Muscle layer of duodenum (tissue), 2 donors: ENCODE results near the gene SUGT1.
"Not testable (repeated sequence)": the region's sequence is repeated elsewhere in the genome, so short reads cannot be mapped to it uniquely, and the experiment has no call there.

Source experiments
- H3K27ac ChIP-seq: one replicate; pipeline ENCODE4 v1.7.0; 2013; ENCODE audit warnings: mild to moderate bottlenecking, low read length
- H3K27me3 ChIP-seq: one replicate; pipeline ENCODE4 v1.7.0; 2013; ENCODE audit warnings: low read depth, mild to moderate bottlenecking, control low read depth, low read length
- H3K36me3 ChIP-seq, 2 donors: one replicate each; pipeline ENCODE4 v1.7.0; 2013; ENCODE audit warnings: low read length in 2 of 2, control low read depth in 1 of 2, mild to moderate bottlenecking in 1 of 2; ENCODE audit not compliant: insufficient read depth in 2 of 2, control insufficient read depth in 1 of 2
- H3K4me1 ChIP-seq, 2 donors: one replicate each; pipeline ENCODE4 v1.7.0; 2013; ENCODE audit warnings: low read length in 2 of 2, mild to moderate bottlenecking in 2 of 2, control low read depth in 1 of 2, moderate library complexity in 1 of 2; ENCODE audit not compliant: insufficient read depth in 2 of 2, control insufficient read depth in 1 of 2
- H3K4me3 ChIP-seq, 2 donors: one replicate each; pipeline ENCODE4 v1.7.0; 2013; ENCODE audit warnings: low read length in 2 of 2, low read depth in 1 of 2, mild to moderate bottlenecking in 1 of 2
- H3K9me3 ChIP-seq, 2 donors: one replicate each; pipeline ENCODE4 v1.7.0; 2013; ENCODE audit warnings: low read length in 2 of 2, control low read depth in 1 of 2, mild to moderate bottlenecking in 1 of 2; ENCODE audit not compliant: control insufficient read depth in 1 of 2
- donor health status: healthy.

The SUGT1 gene

DNA sequence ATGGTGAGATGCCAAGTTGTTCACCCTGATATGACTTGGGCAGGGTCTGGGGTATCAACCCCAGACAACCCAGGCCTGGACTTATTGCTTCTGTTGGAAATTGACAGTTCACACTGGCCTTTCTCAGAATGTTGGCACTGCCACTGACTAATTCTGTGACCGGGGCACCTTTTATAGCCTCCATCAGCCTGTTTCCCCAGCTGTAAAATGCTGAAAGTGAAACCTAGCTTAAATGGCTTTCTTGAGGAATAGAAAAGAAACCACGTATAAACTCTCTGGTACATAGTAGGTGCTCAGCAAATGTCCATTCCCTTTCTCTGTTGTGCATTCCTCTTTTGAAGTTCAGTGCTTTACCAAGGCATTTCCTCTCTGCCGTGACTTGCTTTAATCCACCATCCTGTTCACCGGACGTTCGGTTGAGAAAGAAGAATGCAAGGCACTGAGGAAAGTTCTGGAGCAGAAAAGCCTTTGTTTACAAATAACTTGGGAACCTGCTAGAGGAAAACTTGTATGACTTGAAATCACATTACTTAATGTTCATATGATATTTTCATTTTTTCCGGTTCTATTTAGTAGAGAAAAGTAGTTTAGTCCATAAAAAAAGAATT lies 21.4 kb upstream of the SUGT1 start:
- not testable (repeated sequence) for H3K27me3 ChIP-seq, H3K9me3 ChIP-seq, H3K4me1 ChIP-seq, H3K4me3 ChIP-seq, H3K27ac ChIP-seq
- H3K36me3 ChIP-seq, result peaks cover 12 to 25% of the 10 kb centered on the region in 2 donors

DNA sequence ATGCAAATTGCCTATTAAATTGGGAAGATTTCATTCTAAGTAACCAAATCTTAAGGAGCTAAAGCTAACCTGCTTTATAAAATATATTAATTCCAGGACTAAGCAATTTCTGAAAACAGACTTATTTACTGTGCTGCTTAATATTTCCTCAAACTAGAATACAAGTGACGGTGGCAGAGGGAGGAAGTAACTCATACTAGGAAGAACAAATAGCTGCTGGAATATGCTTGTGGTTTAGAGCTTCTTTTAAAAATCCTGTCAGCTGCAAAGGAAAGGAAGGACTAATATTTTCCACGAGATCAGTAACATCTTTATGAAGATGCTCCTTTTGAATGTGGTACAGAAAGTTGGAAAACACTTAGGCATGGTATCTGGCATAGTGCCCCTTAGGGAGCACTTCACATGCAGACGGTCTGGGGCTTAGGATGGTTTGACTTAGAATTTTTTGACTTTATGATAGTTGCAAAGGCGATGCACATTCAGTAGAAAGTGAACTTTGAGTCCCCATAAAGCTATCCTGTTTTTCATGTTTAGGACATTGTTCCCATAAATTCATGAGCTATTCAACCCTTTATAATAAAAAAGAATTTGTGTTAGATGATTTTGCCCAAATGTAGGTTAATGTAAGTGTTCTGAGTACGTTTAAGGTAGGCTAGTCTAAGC lies 13.8 kb upstream of the SUGT1 start:
- Histone ChIP-seq H3K4me3 (no peak overlapping the region), H3K36me3 (peaks cover 11 to 26% of the 10 kb centered on the region in 2 donors), H3K27ac (no peak overlapping the region), H3K27me3 (no peaks in the 10 kb centered on the region), H3K9me3 (no peaks in the 10 kb centered on the region), H3K4me1 (no peaks in the 10 kb centered on the region)

DNA sequence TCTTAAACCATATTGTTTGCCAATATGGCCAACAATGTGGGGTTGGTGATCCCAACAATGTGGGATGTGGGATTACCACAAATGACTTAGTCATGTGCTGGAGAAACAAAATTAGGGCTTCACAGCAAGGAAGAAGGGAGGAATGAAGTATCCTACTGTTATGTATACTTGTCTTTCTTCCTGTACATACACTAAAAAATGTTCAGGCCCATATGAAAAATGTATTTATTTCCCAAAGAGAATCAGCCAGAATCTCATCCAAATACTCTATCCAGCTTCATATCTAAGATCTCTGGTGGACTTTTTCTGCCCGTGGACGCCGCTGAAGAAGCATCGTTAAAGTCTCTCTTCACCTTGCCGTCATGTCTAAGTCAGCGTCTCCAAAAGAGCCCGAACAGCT lies 10.5 kb upstream of the SUGT1 start, which contains the start of gene HNRNPA1L2:
HNRNPA1L2 (plus strand) TSS at position 301 of the 400 bp plus-strand sequence; CDS start at position 363, 62 bp downstream.
- Histone ChIP-seq H3K4me1 (no peaks in the 10 kb centered on the region), H3K4me3 (no peak within 1 kb of the TSS), H3K27me3 (no peaks in the 10 kb centered on the region), H3K27ac (no peak within 1 kb of the TSS), H3K9me3 (no peaks in the 10 kb centered on the region), H3K36me3 (peaks cover 11 to 26% of the 10 kb centered on the region in 2 donors)

DNA sequence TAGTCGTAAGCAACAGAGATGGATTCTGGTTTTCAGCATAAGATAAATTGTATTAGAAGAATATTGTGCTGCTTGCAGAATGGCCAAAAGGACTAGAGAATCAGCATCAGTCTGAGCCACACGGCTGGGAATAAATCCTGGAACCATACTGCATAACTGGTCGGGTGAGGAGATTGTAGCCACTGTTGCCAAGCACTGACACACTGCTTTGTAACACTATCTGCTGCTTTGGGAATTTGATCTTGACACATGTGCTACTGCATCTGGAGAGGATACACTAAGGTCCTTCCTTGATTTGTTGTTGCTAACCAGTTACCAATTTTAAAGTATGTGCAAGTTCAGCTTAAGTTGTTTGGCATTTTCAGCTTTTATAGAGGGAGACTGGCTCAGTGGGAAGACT lies 8.5 kb upstream of the SUGT1 start:
- Histone ChIP-seq H3K27ac (no peak overlapping the region), H3K4me3 (no peak overlapping the region), H3K27me3 (no peaks in the 10 kb centered on the region), H3K9me3 (no peaks in the 10 kb centered on the region), H3K36me3 (peaks cover 11 to 16% of the 10 kb centered on the region in 2 donors), H3K4me1 (no peaks in the 10 kb centered on the region)

DNA sequence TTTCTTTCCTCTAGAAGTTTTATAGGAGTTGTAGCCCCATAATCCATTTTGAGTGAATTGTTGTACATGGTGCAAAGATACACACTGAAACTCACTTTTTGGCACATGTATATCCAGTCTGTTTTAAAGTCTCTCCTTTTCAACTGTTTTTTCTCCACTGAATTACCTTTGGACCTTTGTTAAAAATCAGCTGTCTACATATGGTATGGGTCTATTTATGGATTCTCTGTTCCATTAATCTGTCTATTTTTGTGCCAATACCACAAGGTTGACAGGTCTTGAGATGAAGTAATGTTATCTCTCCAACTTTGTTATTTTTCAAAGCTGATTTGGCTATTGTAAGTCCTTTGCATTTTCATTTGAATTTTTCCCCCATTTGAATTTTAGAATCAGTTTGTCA lies 5.7 kb upstream of the SUGT1 start:
- Histone ChIP-seq H3K27ac (no peak overlapping the region), H3K36me3 (peaks cover 9 to 16% of the 10 kb centered on the region in 2 donors), H3K4me1 (peaks cover 5 to 14% of the 10 kb centered on the region in 2 donors), H3K9me3 (no peaks in the 10 kb centered on the region), H3K27me3 (no peaks in the 10 kb centered on the region), H3K4me3 (no peak overlapping the region)

DNA sequence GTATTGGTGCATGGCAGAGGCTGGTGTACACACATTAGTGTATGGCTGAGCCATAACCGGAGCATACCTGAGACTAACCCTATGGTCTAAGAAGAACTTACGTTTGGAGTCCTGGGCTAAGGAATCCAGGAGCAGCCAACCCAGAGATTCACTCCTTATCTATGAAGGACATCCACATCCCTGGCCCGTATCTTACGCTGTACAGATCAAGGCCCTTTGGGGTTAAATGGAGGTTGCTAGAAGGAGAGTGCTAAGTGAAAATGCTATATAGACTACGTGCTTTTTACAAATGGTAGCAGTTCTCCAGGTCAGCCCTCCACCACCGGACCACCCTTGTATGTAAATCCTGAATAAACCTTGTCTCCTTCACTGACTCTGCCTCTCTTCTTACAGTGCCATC lies 1.9 kb upstream of the SUGT1 start:
- Histone ChIP-seq H3K4me1 (peaks cover 14 to 29% of the 10 kb centered on the region in 2 donors), H3K4me3 (peak overlapping the region; percentile 78 to 93), H3K9me3 (no peaks in the 10 kb centered on the region), H3K27me3 (no peaks in the 10 kb centered on the region), H3K36me3 (peaks cover 5 to 15% of the 10 kb centered on the region in 2 donors), H3K27ac (no peak overlapping the region)

DNA sequence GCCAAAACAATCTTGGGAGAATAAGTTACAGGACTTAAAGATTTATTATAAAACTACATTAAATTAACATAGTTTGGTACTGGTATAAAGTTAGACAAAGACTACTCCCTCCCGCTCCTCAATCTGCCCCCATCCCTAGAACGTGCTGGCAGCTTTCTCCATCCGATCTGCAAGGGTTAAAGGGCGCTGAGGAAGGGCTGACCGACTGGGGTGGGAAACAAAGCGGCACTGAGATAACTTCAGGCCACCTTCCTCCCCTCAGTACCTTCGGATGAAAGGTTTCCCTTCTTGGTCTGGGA lies 790 bp upstream of the SUGT1 start:
- peak overlapping the region; percentile 78 to 93 for H3K4me3 ChIP-seq
- peaks cover 5 to 15% of the 10 kb centered on the region in 2 donors for H3K36me3 ChIP-seq
- H3K9me3 ChIP-seq, result no peaks in the 10 kb centered on the region
- peak overlapping the region; percentile 97 for H3K27ac ChIP-seq
- H3K4me1 ChIP-seq, result peaks cover 14 to 38% of the 10 kb centered on the region in 2 donors
- no peaks in the 10 kb centered on the region for H3K27me3 ChIP-seq

DNA sequence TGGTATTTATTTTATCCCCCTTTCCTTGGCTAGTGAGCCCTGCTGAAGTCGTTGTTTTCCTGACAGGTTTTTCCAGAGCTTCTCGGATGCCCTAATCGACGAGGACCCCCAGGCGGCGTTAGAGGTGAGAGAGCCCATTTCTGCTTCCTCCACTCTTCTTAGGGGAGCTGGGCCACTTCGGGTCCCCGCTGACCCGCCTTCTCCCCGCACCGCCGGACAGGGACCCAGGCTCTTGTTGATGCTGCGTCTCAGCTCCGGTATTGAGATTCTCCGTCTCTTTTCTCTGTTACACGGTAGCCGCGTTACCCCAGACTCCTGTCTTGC lies 306 bp downstream of the SUGT1 start:
- H3K27ac ChIP-seq, result peak overlapping the region; percentile 97
- no peaks in the 10 kb centered on the region for H3K27me3 ChIP-seq
- peaks cover 14 to 38% of the 10 kb centered on the region in 2 donors for H3K4me1 ChIP-seq
- peak overlapping the region; percentile 78 to 93 for H3K4me3 ChIP-seq
- H3K36me3 ChIP-seq, result peaks cover 5 to 19% of the 10 kb centered on the region in 2 donors
- H3K9me3 ChIP-seq, result no peaks in the 10 kb centered on the region

DNA sequence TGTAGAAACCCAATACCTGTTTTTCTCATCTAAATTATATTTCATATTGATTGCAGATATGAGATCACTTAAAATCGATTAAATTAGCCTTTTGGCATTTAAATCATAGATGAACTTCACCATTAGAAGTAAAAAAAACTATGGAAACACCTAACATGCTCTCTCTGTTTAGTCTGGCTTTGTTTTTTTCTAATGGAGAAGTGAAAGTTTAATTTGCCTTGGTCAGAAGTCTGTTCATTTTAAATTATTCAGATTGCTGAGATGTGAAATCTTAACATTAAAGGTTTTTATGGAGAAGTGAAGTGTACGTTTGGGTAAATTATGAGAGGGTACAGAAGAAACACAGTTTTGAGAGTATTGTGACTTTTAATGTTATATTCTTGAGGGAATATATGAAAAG lies 6.7 kb downstream of the SUGT1 start:
- Histone ChIP-seq H3K4me3 (no peak overlapping the region), H3K27ac (no peak overlapping the region), H3K4me1 (peaks cover 0 to 15% of the 10 kb centered on the region in 2 donors), H3K27me3 (no peaks in the 10 kb centered on the region), H3K9me3 (no peaks in the 10 kb centered on the region), H3K36me3 (peaks cover 24 to 38% of the 10 kb centered on the region in 2 donors)

DNA sequence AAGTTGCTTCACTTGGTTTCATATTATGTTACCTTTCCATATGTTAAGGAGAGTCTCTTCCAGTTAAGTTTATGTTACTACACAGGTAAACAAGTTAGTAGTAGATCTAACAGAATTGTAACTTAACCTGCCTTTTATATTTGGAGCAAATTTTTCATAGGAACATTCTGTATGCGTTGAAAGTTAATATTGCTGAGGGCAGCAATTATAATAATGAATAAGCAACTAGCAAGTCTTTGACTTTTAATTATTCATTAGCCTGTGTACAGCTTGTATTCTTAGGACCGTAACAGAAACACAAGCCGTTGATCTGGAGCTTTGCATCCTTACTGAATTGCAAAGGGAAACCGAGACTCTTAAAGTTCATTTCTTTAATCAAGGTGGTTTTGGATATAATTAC lies 11.6 kb downstream of the SUGT1 start:
- Histone ChIP-seq H3K4me3 (no peak overlapping the region), H3K27me3 (no peaks in the 10 kb centered on the region), H3K4me1 (peaks cover 0 to 3% of the 10 kb centered on the region in 2 donors), H3K9me3 (no peaks in the 10 kb centered on the region), H3K27ac (no peak overlapping the region), H3K36me3 (peaks cover 48 to 62% of the 10 kb centered on the region in 2 donors)

DNA sequence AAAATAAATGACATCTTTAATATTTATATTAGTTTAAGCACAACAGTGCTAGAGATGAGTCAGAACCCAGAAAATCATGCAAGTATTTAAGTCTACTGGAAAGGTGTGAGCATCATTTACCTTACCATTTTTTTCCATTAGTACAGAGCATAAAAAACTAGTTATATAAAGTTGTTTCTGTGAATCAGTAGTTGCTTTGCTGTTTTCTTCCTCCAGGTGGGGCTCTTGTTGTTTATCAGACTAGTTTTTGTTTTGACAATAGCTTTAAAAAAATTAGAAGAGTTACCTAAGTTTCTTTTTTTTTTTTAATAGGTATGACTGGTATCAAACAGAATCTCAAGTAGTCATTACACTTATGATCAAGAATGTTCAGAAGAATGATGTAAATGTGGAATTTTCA lies 12.7 kb downstream of the SUGT1 start:
- H3K4me3 ChIP-seq, result no peak overlapping the region
- no peak overlapping the region for H3K27ac ChIP-seq
- H3K36me3 ChIP-seq, result peaks cover 46 to 58% of the 10 kb centered on the region in 2 donors
- no peaks in the 10 kb centered on the region for H3K9me3 ChIP-seq
- H3K4me1 ChIP-seq, result peaks cover 0 to 3% of the 10 kb centered on the region in 2 donors
- no peaks in the 10 kb centered on the region for H3K27me3 ChIP-seq

DNA sequence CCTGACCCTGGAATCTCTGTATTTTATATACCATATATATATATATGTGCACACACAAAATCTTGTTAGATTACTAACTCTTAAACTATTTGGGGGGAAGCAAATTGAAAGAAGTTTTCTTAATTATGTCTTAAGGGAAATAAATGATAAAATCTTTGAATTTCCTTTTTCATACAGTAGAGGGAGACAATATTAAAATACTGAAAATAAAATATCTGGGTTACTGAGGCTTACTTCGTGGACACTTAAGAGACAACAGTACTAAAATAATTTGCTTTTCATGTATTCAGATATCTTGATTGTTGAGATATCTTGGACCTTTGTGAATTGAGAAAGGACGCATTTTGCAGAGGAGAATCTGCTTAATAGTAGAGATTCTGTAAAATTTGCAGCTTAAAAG lies 17.0 kb downstream of the SUGT1 start:
- peaks cover 0 to 3% of the 10 kb centered on the region in 2 donors for H3K4me1 ChIP-seq
- H3K4me3 ChIP-seq, result no peak overlapping the region
- H3K9me3 ChIP-seq, result no peaks in the 10 kb centered on the region
- peaks cover 21 to 31% of the 10 kb centered on the region in 2 donors for H3K36me3 ChIP-seq
- H3K27me3 ChIP-seq, result no peaks in the 10 kb centered on the region
- H3K27ac ChIP-seq, result no peak overlapping the region
